ENCODE measurements around the gene PERM1.
"Not testable (repeated sequence)": the region's sequence is repeated elsewhere in the genome, so short reads cannot be mapped to it uniquely, and the experiment has no call there.

PERM1 gene

DNA sequence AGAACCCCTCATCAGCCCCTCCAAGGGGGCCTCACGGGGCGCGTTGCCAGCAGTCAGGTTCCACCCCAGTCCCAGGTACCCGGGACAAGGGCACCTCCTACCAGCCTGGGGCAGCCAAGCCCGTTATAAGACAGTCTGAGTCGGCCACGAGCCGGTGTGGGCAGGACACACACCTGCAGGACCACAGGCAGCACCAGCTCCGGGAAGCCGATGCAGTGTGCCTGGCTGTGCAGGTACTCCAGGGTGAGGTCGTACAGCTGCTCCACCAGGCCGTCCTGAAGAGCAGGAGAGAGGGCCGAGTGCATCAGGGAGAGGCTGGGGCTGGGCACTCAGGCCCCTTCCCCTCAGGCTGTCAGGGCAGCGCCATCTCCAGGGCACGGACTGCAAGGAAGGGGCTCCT is 33.9 kb downstream of the PERM1 start:
- no peak overlapping the region for H3K4me3 ChIP-seq (ENCODE audit: insufficient read depth, low read depth, low read length, poor library complexity, severe bottlenecking)
- H3K36me3 ChIP-seq (ENCODE audit: control insufficient read depth, insufficient read depth, low read length), result peaks cover 72% of the 10 kb centered on the region
- peaks cover 2% of the 10 kb centered on the region for H3K27me3 ChIP-seq (replicated peaks; ENCODE audit: control insufficient read depth, insufficient read depth, low read length, poor library complexity, severe bottlenecking)
- H3K9me3 ChIP-seq (ENCODE audit: control insufficient read depth, low read length), result no peaks in the 10 kb centered on the region
- H3K4me1 ChIP-seq (ENCODE audit: control insufficient read depth, insufficient read depth, low read length, poor library complexity, severe bottlenecking), result no peaks in the 10 kb centered on the region
- no peak overlapping the region for H3K27ac ChIP-seq (ENCODE audit: insufficient read depth, low read length, poor library complexity, severe bottlenecking)
- DNase-seq, result no peak

DNA sequence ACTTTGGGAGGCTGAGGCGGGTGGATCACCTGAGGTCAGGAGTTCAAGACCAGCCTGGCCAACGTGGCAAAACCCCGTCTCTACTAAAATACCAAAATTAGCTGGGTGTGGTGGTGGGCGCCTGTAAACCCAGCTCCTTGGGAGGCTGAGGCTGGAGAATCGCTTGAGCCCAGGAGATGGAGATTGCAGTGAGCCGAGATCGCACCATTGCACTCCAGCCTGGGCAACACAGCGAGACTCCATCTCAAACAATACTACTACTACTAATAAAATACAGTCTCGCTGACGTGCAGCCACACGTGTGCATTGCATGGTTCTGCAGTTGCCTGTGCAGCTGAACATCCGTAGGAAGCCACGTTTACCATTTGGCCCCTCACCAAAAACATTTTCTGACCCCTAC is 35.1 kb downstream of the PERM1 start:
- Histone ChIP-seq H3K4me1 (ENCODE audit: control insufficient read depth, insufficient read depth, low read length, poor library complexity, severe bottlenecking) (peaks cover 11% of the 10 kb centered on the region), H3K27me3 (replicated peaks; ENCODE audit: control insufficient read depth, insufficient read depth, low read length, poor library complexity, severe bottlenecking) (peaks cover 12% of the 10 kb centered on the region), H3K36me3 (ENCODE audit: control insufficient read depth, insufficient read depth, low read length) (peaks cover 61% of the 10 kb centered on the region)
- not testable (repeated sequence) for H3K9me3 ChIP-seq (ENCODE audit: control insufficient read depth, low read length); H3K4me3 ChIP-seq (ENCODE audit: insufficient read depth, low read depth, low read length, poor library complexity, severe bottlenecking); H3K27ac ChIP-seq (ENCODE audit: insufficient read depth, low read length, poor library complexity, severe bottlenecking); DNase-seq

DNA sequence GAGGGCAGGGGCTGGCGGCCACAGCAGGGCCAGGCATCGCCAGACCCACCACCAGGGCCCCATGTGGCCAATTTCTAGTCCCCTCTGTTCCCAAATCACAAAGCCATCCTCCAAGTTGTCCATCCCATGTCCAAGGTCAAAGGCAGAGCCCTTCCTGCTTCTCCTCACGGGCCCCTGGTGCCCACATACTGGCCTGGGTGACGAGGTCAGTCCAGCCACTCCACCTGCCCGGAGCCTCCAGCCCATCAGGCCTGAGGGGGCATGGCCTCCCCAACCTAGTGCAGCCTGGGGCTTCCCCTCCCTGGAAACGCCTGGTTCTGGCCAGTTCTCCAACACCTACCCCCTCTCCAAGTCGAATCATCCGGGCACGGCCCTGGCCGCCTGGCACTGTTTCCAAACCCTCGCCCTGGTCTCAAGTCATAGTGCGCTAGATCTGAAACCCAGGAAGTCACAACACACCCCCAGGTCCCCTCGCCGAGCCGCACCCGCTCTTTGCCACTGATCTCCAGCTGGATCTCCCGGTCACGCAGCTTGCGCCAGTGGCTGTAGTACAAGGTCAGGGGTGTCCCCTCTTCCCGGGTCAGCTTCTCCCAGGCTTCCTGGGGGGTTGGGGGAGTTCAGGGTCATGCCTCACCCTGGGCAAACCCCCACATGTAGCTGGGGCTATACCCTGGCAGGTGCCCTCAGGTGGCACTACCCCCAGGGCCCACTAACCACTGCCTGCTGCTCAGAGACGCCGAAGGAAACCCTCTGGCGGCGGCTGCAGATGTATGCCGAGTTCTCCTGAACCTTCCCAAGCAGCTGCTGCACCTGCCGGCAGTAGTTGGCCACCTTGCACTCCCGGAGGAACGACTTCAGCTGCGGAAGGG is 36.0 kb downstream of the PERM1 start:
- Histone ChIP-seq H3K27ac (ENCODE audit: insufficient read depth, low read length, poor library complexity, severe bottlenecking) (no peak overlapping the region), H3K4me3 (ENCODE audit: insufficient read depth, low read depth, low read length, poor library complexity, severe bottlenecking) (no peak overlapping the region), H3K9me3 (ENCODE audit: control insufficient read depth, low read length) (no peaks in the 10 kb centered on the region), H3K4me1 (ENCODE audit: control insufficient read depth, insufficient read depth, low read length, poor library complexity, severe bottlenecking) (peaks cover 20% of the 10 kb centered on the region), H3K27me3 (replicated peaks; ENCODE audit: control insufficient read depth, insufficient read depth, low read length, poor library complexity, severe bottlenecking) (peaks cover 21% of the 10 kb centered on the region), H3K36me3 (ENCODE audit: control insufficient read depth, insufficient read depth, low read length) (peaks cover 52% of the 10 kb centered on the region)
- no peak for DNase-seq

DNA sequence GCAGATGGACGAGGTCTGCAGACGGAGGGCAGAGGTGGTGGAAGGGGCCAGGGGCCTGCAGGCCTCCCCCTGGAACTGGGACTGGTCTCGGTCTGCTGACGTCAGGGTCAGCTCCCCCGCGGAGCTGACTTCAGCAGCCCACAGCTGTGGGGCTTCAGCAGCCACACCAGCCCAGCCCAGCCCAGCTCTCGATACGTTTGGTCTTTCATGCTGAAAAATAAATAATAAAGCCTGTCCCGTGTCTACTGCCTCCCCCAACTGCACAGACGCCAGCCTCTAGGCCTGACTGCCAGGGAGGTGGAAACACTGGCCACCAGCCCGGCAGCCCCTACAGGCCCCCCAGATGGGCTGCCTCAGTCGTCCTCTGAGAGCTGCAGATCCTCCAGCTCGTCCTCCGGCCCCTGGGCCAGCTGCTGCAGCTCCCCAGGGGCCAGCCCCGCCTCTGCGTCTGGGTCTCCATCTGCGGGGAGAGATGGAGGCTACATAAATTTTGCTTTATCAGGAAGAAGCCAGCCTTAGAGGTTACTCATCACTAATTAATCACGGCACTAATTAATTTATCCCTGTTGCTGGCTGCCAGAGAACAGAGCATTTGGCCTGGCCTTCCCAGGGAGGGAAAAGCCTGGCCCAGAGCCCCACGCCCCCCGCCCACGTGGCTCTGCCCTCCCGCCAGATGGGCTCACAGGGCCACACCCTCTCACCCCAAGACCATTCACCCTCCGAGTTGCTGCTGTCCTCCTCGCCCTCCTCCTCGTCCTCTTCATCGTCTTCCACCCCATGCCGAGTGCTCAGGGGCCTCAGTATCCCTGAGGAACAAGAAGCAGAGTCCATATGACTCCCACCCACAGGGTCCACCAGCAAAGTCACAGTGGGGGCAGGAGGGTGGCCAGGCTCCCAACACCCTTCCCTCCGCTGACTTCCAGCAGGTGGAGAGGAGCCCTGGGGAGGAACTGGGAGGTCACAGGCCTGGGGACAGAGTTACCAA is 37.3 kb downstream of the PERM1 start:
- Histone ChIP-seq H3K9me3 (ENCODE audit: control insufficient read depth, low read length) (no peaks in the 10 kb centered on the region), H3K36me3 (ENCODE audit: control insufficient read depth, insufficient read depth, low read length) (peaks cover 39% of the 10 kb centered on the region), H3K4me3 (ENCODE audit: insufficient read depth, low read depth, low read length, poor library complexity, severe bottlenecking) (no peak overlapping the region), H3K4me1 (ENCODE audit: control insufficient read depth, insufficient read depth, low read length, poor library complexity, severe bottlenecking) (peaks cover 28% of the 10 kb centered on the region), H3K27ac (ENCODE audit: insufficient read depth, low read length, poor library complexity, severe bottlenecking) (no peak overlapping the region), H3K27me3 (replicated peaks; ENCODE audit: control insufficient read depth, insufficient read depth, low read length, poor library complexity, severe bottlenecking) (peaks cover 33% of the 10 kb centered on the region)
- DNase-seq, result no peak

DNA sequence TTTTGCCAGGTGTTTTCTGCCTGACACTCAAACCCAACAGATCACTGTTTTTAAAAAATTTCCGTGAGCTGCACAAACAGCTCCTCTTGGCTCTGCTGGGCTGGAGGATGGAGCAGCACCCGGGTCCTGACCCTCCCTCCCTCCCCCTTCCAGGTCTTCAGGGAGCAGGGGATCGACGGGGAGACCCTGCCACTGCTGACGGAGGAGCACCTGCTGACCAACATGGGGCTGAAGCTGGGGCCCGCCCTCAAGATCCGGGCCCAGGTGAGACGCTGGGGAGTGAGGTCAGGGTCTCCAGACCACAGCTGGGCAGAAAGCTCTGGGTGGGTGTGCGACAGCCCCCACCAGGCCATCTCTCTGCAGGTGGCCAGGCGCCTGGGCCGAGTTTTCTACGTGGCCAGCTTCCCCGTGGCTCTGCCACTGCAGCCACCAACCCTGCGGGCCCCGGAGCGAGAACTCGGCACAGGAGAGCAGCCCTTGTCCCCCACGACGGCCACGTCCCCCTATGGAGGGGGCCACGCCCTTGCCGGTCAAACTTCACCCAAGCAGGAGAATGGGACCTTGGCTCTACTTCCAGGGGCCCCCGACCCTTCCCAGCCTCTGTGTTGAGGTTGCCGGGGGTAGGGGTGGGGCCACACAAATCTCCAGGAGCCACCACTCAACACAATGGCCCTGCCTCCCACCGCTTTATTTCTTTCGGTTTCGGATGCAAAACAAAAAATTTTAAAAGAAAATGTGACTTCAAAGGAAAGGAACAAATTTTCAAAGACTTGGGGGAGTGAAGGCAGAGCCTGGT is 38.1 kb downstream of the PERM1 start:
- Histone ChIP-seq H3K4me3 (ENCODE audit: insufficient read depth, low read depth, low read length, poor library complexity, severe bottlenecking) (no peak overlapping the region), H3K36me3 (ENCODE audit: control insufficient read depth, insufficient read depth, low read length) (peaks cover 30% of the 10 kb centered on the region), H3K4me1 (ENCODE audit: control insufficient read depth, insufficient read depth, low read length, poor library complexity, severe bottlenecking) (peaks cover 28% of the 10 kb centered on the region), H3K9me3 (ENCODE audit: control insufficient read depth, low read length) (no peaks in the 10 kb centered on the region), H3K27me3 (replicated peaks; ENCODE audit: control insufficient read depth, insufficient read depth, low read length, poor library complexity, severe bottlenecking) (peaks cover 41% of the 10 kb centered on the region), H3K27ac (ENCODE audit: insufficient read depth, low read length, poor library complexity, severe bottlenecking) (no peak overlapping the region)
- DNase-seq, result no peak

DNA sequence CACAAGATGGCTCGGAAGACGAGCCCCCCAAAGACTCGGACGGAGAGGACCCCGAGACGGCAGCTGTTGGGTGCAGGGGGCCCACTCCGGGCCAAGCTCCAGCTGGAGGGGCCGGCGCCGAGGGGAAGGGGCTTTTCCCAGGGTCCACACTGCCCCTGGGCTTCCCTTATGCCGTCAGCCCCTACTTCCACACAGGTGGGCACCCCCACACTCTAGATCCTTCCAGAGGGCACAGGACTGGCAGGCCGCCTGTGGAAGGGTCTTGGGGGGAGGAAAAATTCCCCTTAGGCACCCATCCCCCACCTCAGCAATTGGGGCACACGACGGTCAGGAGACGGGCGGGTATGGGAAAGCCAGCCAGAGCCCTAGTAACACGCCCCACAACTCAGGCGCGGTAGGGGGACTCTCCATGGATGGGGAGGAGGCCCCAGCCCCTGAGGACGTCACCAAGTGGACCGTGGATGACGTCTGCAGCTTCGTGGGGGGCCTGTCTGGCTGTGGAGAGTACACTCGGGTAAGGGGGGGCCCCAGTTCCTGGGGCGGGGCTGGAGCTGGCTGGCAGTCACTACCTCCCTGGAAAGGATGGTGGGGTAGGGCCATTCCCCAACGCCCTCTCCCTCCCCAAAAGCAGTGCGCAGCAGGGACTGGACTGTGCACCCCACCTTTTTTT is 38.9 kb downstream of the PERM1 start:
- no peak overlapping the region for H3K27ac ChIP-seq (ENCODE audit: insufficient read depth, low read length, poor library complexity, severe bottlenecking)
- no peak for DNase-seq
- no peaks in the 10 kb centered on the region for H3K9me3 ChIP-seq (ENCODE audit: control insufficient read depth, low read length)
- H3K4me1 ChIP-seq (ENCODE audit: control insufficient read depth, insufficient read depth, low read length, poor library complexity, severe bottlenecking), result peaks cover 28% of the 10 kb centered on the region
- H3K36me3 ChIP-seq (ENCODE audit: control insufficient read depth, insufficient read depth, low read length), result peaks cover 23% of the 10 kb centered on the region
- H3K27me3 ChIP-seq (replicated peaks; ENCODE audit: control insufficient read depth, insufficient read depth, low read length, poor library complexity, severe bottlenecking), result peaks cover 41% of the 10 kb centered on the region
- H3K4me3 ChIP-seq (ENCODE audit: insufficient read depth, low read depth, low read length, poor library complexity, severe bottlenecking), result no peak overlapping the region

DNA sequence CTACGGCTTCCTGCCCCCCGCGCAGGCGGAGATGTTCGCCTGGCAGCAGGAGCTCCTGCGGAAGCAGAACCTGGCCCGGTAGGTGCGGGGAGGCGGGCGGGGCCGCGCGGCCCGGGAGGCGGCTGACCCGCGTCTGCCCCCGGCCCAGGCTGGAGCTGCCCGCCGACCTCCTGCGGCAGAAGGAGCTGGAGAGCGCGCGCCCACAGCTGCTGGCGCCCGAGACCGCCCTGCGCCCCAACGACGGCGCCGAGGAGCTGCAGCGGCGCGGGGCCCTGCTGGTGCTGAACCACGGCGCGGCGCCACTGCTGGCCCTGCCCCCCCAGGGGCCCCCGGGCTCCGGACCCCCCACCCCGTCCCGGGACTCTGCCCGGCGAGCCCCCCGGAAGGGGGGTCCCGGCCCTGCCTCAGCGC is 39.5 kb downstream of the PERM1 start:
- Histone ChIP-seq H3K9me3 (ENCODE audit: control insufficient read depth, low read length) (no peaks in the 10 kb centered on the region), H3K27ac (ENCODE audit: insufficient read depth, low read length, poor library complexity, severe bottlenecking) (no peak overlapping the region), H3K36me3 (ENCODE audit: control insufficient read depth, insufficient read depth, low read length) (peaks cover 17% of the 10 kb centered on the region), H3K4me1 (ENCODE audit: control insufficient read depth, insufficient read depth, low read length, poor library complexity, severe bottlenecking) (peaks cover 28% of the 10 kb centered on the region), H3K27me3 (replicated peaks; ENCODE audit: control insufficient read depth, insufficient read depth, low read length, poor library complexity, severe bottlenecking) (peaks cover 41% of the 10 kb centered on the region), H3K4me3 (ENCODE audit: insufficient read depth, low read depth, low read length, poor library complexity, severe bottlenecking) (peak overlapping the region; percentile 57)
- no peak for DNase-seq

DNA sequence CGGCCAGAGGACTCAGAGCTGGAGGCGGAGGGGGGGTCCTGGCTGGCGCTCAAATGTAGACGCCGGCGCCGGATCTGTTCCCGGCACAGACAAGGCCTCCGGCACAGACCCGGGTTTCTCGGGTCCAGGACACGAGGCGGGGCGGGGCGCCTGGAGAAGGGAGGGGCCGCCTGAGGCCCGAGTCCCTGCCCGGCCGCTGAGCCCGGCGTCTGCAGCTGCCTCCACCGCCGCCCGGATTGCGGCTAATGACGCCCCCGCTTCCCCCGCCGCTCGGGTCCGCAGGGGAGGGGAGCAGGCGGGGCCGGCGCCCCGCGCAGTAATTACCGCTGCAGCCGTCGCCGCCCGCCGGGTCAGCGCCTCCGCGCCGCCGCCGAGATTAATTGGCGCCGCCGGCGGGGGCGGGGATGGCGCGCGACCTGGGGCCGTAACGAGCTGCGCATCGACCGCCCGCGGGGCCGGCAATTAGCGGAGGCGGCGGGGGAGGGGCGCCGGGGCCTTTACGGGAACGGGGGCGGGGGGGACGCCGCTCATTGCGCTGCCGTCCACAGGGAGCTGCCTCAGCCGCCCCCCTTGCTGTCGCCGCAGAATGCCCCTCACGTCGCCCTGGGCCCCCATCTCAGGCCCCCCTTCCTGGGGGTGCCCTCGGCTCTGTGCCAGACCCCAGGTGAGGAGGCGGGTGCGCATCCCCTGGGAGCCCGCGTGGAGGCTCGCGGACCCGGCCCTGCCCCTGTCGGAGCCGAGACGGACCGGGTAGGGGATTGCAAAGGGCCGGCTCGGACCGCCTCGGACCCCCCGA is 40.1 kb downstream of the PERM1 start:
- DNase-seq, result no peak
- H3K4me1 ChIP-seq (ENCODE audit: control insufficient read depth, insufficient read depth, low read length, poor library complexity, severe bottlenecking), result peaks cover 28% of the 10 kb centered on the region
- H3K9me3 ChIP-seq (ENCODE audit: control insufficient read depth, low read length), result no peaks in the 10 kb centered on the region
- no peak overlapping the region for H3K27ac ChIP-seq (ENCODE audit: insufficient read depth, low read length, poor library complexity, severe bottlenecking)
- peaks cover 12% of the 10 kb centered on the region for H3K36me3 ChIP-seq (ENCODE audit: control insufficient read depth, insufficient read depth, low read length)
- H3K4me3 ChIP-seq (ENCODE audit: insufficient read depth, low read depth, low read length, poor library complexity, severe bottlenecking), result peak overlapping the region; percentile 57
- H3K27me3 ChIP-seq (replicated peaks; ENCODE audit: control insufficient read depth, insufficient read depth, low read length, poor library complexity, severe bottlenecking), result peaks cover 41% of the 10 kb centered on the region
